HepG2 (cell line): ENCODE measurements around the gene CD72. TPM values are rescaled to one million over a fixed set of nuclear protein-coding genes. Genes with fewer than 3 reads are reported as not detected.

ENCODE experiments used
- ATAC-seq: fragments of 200-7000 bp; cut with Tn5 transposase; 3 replicates; pipeline ENCODE4 v1.9.1; 2020; ENCODE audit warnings: mild to moderate bottlenecking, moderate library complexity
- BruUV-seq: library from RNA; stranded (reverse); fragments of 400-500 nt; replicated peaks from 2 replicates; lab custom pipeline; 2021; lab: Mats Ljungman, UMichigan
- CTCF ChIA-PET: fragments of 300-600 bp; formaldehyde crosslinking; extraction: SDS; loops from one replicate; lab custom pipeline; 2021; ENCODE audit warnings: low total read pairs, inconsistent platforms, low intra/inter-chr PET ratio; lab: Yijun Ruan, JAX
- POLR2A ChIA-PET: fragments of 350-600 bp; sonication (Branson Sonifier 250); formaldehyde crosslinking; loops from one replicate; lab custom pipeline; 2020; ENCODE audit warnings: antibody characterized with exemption, inconsistent platforms; lab: Yijun Ruan, JAX
- DNase-seq: peaks from one replicate; pipeline ENCODE4 v3.0.0-alpha.2; 2015; ENCODE audit warnings: low spot score
- FAIRE-seq: peaks from 3 replicates; lab custom pipeline; 2011; peaks lifted over from hg19 to GRCh38; lab: Jason Lieb, UNC
- H2AFZ ChIP-seq: one replicate; pipeline ENCODE4 v1.6.1; 2011; ENCODE audit warnings: low read length, inconsistent platforms
- H3K27ac ChIP-seq: fragments of 300-600 bp; 3 replicates; pipeline ENCODE4 v1.8.0; 2011; ENCODE audit warnings: mixed run types, mild to moderate bottlenecking, mixed read lengths, low read length, inconsistent platforms; ENCODE audit not compliant: insufficient read depth; ENCODE audit errors: extremely low read length
- H3K27me3 ChIP-seq, 2 experiments: fragments of 200-600 bp in 1 of 2; 2 replicates in 1 of 2; 3 replicates in 1 of 2; pipeline versions ENCODE4 v1.6.0 to v1.8.0; 2011; ENCODE audit warnings: low read length in 2 of 2, mild to moderate bottlenecking in 2 of 2, moderate library complexity in 2 of 2, inconsistent platforms in 1 of 2; ENCODE audit not compliant: insufficient read depth in 2 of 2, control insufficient read depth in 1 of 2
- H3K36me3 ChIP-seq, 2 experiments: fragments of 200-600 bp in 1 of 2; replicated peaks in 1 of 2; 2 replicates in 1 of 2; 3 replicates in 1 of 2; pipeline versions ENCODE4 v1.5.1 to v1.8.0; 2011; ENCODE audit warnings: low read length in 2 of 2, inconsistent platforms in 1 of 2; ENCODE audit not compliant: insufficient read depth in 2 of 2, control insufficient read depth in 1 of 2
- H3K4me1 ChIP-seq: 2 replicates; pipeline ENCODE4 v1.5.1; 2012; ENCODE audit warnings: low read length, inconsistent platforms; ENCODE audit not compliant: insufficient read depth
- H3K4me2 ChIP-seq: 2 replicates; pipeline ENCODE4 v1.6.0; 2011; ENCODE audit warnings: low read depth, low read length, inconsistent platforms
- H3K4me3 ChIP-seq, 3 experiments: fragments of 200-600 bp in 1 of 3; sonication (generic), shearing (Covaris generic) in 1 of 3; replicated peaks in 1 of 3; 2 replicates each; pipeline ENCODE4 v1.5.1; 2011 to 2016; ENCODE audit warnings: low read length in 3 of 3, inconsistent platforms in 2 of 3, low read depth in 2 of 3, mild to moderate bottlenecking in 2 of 3, control low read depth in 1 of 3, mixed read lengths in 1 of 3; ENCODE audit not compliant: insufficient read depth in 1 of 3
- H3K79me2 ChIP-seq: one replicate; pipeline ENCODE4 v1.6.1; 2011; ENCODE audit warnings: low read length, inconsistent platforms; ENCODE audit not compliant: insufficient read depth
- H3K9ac ChIP-seq: 2 replicates; pipeline ENCODE4 v1.6.0; 2011; ENCODE audit warnings: mild to moderate bottlenecking, low read depth, low read length, inconsistent platforms; ENCODE audit not compliant: insufficient read depth
- H3K9me3 ChIP-seq: 2 replicates; pipeline ENCODE4 v1.5.1; 2012; ENCODE audit warnings: mild to moderate bottlenecking, low read length
- H4K20me1 ChIP-seq: 2 replicates; pipeline ENCODE4 v1.6.0; 2011; ENCODE audit warnings: inconsistent platforms, mild to moderate bottlenecking, low read length, moderate library complexity; ENCODE audit not compliant: insufficient read depth
- FOXM1 ChIP-seq: sonication (generic); formaldehyde crosslinking; IDR thresholded peaks from 2 replicates; pipeline ENCODE4 v1.5.0; 2020; ENCODE audit warnings: missing genetic modification reagents
- GATAD2A ChIP-seq: IDR thresholded peaks from 2 replicates; pipeline ENCODE4 v1.6.1; 2016
- MED13 ChIP-seq: sonication (generic); formaldehyde crosslinking; IDR thresholded peaks from 2 replicates; pipeline ENCODE4 v1.5.0; 2020; ENCODE audit warnings: missing genetic modification reagents
- SRSF1 ChIP-seq: fragments of 200-400 bp; formaldehyde crosslinking; optimal IDR thresholded peaks from 2 replicates; pipeline ENCODE3; 2017; ENCODE audit warnings: mild to moderate bottlenecking, low read depth, low read length, moderate library complexity
- ZNF451 ChIP-seq: sonication (generic); formaldehyde crosslinking; IDR thresholded peaks from 2 replicates; pipeline ENCODE4 v1.5.0; 2020; ENCODE audit warnings: mild to moderate bottlenecking, missing genetic modification reagents
- ZNF883 ChIP-seq: sonication (generic); formaldehyde crosslinking; IDR thresholded peaks from 2 replicates; pipeline ENCODE4 v1.5.1; 2020; ENCODE audit warnings: mild to moderate bottlenecking, missing genetic modification reagents; ENCODE audit errors: not compliant biosample characterization
- whole genome bisulfite sequencing: methylation state at CpG from one replicate; pipeline ENCODE4 v1.1.6; 2017; ENCODE audit warnings: low lambda C conversion rate; 5-methylcytosine and 5-hydroxymethylcytosine counted together
- in situ Hi-C: cut with HindIII; loops from 2 replicates; pipeline ENCODE4 v1.10.0; 2017; ENCODE audit warnings: low pct_unique_long_range_greater_than_20kb; ENCODE audit not compliant: extremely low pct_ligation_motif_present
- intact Hi-C: fragments of 100-400 bp; cut with micrococcal nuclease; formaldehyde crosslinking; loops from one replicate; pipeline ENCODE4 v1.10.0; 2022; ENCODE audit not compliant: unreplicated experiment
- polyA plus RNA-seq, 8 experiments: library from polyadenylated mRNA; depleted of rRNA in 3 of 8; stranded (reverse) in 7 of 8; unstranded in 1 of 8; fragments of >200 nt; fragmentation: Illumina TruSeq in 4 of 8; extraction: Trizol in 4 of 8; gene quantifications; 2 replicates each; pipeline versions ENCODE4 v1.2.1 to v1.2.3, GENCODE V29; 2011 to 2016; ENCODE audit warnings: low read depth in 4 of 8, missing spikeins in 1 of 8, mixed read lengths in 1 of 8; ENCODE audit not compliant: insufficient read depth in 1 of 8
- total RNA-seq, 5 experiments: library from RNA; depleted of rRNA; stranded (reverse); fragments of >200 nt; fragmentation: Illumina TruSeq; extraction: Trizol; gene quantifications; 2 replicates each; pipeline ENCODE4 v1.2.3, GENCODE V29; 2016; ENCODE audit warnings: low read depth in 1 of 5
- TF ChIP-seq, protein P1 (sequence below): sonication (generic); formaldehyde crosslinking; IDR thresholded peaks from 2 replicates; pipeline ENCODE4 v1.5.0; 2020; ENCODE audit warnings: mild to moderate bottlenecking, missing genetic modification reagents, moderate library complexity
- TF ChIP-seq, protein P2 (sequence below): sonication (generic); formaldehyde crosslinking; IDR thresholded peaks from 2 replicates; pipeline ENCODE4 v1.4.0; 2020; ENCODE audit warnings: missing genetic modification reagents

CD72 gene
- total and polyA plus RNA-seq, 2 of the 13 experiments (the other 11 are each of a cell fraction or from before 2014, with no cell fraction given) = 0.18 to 1.1 TPM

DNA sequence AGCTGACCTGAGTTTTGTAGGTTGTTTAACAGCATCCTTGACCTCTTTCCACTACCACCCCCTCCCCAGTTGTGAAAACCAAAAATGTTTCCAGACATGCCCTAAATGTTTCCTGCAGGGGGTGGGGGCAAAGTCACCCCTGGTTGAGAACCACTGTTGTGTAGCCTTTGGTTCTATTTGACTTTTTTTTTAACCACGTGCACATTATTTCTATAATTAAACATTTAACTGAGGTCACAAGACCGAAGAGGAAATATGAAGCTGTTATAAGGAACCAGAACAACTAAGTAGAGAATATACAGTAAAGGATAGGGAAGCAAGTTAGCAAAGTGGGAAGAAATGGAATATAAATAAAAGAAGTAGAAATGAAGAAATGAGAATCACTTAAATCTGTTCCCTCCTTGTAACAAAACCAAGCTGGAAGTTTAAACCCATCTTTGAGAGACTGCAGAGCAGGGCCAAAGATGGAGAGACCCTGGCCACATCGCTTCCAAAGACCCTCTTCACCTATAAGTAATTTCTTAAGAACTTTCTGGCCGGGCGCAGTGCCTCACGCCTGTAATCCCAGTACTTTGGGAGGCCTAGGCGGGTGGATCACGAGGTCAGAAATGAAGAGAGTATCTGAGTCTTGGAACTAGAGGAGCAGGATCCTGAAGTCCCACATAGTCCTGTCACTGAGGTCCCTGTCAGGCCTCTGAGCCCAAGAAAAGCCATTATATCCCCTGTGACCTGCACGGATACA lies 18.1 kb upstream of the CD72 start:
- WGBS = 59% methylated on average over 9 of the region's 9 CpGs

DNA sequence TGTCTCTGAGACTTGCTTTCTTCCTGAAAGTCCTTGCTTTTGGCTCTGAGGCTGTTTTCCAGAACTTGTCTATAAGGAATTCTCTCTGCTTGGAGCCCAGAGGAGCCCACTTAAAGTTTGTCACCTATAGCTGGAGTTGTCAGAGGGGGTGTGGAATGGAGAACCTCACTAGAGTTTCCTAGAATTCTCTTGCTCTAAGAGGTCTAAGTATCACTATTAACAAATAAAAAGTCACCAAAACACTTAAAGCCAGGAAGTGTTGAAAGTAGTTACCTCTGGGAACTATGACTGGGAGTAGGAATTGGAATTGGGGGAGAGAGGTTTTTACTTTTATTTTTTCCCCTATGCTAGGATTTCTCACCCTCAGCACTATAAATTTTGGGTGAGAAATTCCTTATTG lies 17.5 kb upstream of the CD72 start:
- in situ Hi-C loops (no loop called here), intact Hi-C loops (no loop called here)
- no peaks in the 10 kb centered on the region for H3K79me2 ChIP-seq
- no peak overlapping the region for H2AFZ ChIP-seq
- BruUV-seq = no TSS peak
- no peaks in the 10 kb centered on the region for H3K9me3 ChIP-seq
- no peak overlapping the region for H3K4me2 ChIP-seq
- H3K4me3 ChIP-seq = no peak overlapping the region
- no peak overlapping the region for H3K27ac ChIP-seq
- no peaks in the 10 kb centered on the region for H3K36me3 ChIP-seq
- CTCF ChIA-PET = no interaction called here
- POLR2A ChIA-PET = no interaction called here
- no peaks in the 10 kb centered on the region for H4K20me1 ChIP-seq
- no peak for FAIRE-seq
- TF ChIP-seq FOXM1 (CRISPR knock-in tag) (no peak), MED13 (CRISPR knock-in tag) (no peak), SRSF1 (no peak), GATAD2A (no peak)
- TF ChIP-seq, protein P1, sequence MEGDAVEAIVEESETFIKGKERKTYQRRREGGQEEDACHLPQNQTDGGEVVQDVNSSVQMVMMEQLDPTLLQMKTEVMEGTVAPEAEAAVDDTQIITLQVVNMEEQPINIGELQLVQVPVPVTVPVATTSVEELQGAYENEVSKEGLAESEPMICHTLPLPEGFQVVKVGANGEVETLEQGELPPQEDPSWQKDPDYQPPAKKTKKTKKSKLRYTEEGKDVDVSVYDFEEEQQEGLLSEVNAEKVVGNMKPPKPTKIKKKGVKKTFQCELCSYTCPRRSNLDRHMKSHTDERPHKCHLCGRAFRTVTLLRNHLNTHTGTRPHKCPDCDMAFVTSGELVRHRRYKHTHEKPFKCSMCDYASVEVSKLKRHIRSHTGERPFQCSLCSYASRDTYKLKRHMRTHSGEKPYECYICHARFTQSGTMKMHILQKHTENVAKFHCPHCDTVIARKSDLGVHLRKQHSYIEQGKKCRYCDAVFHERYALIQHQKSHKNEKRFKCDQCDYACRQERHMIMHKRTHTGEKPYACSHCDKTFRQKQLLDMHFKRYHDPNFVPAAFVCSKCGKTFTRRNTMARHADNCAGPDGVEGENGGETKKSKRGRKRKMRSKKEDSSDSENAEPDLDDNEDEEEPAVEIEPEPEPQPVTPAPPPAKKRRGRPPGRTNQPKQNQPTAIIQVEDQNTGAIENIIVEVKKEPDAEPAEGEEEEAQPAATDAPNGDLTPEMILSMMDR (CRISPR knock-in tag) = no peak
- peaks cover 7% of the 10 kb centered on the region; the same call in 1 of the 2 replicates for H3K4me1 ChIP-seq
- no peak for DNase-seq
- H3K27me3 ChIP-seq = no peaks in the 10 kb centered on the region; a peak in 1 of 5 replicates
- H3K9ac ChIP-seq = no peak overlapping the region
- no peak for ATAC-seq

More for the DNA sequence above, 18.1 kb upstream of the CD72 start:
- Histone ChIP-seq H3K9ac (no peak overlapping the region), H3K27me3 (no peaks in the 10 kb centered on the region; a peak in 1 of 5 replicates), H3K36me3 (no peaks in the 10 kb centered on the region), H4K20me1 (no peaks in the 10 kb centered on the region), H3K9me3 (no peaks in the 10 kb centered on the region), H2AFZ (no peak overlapping the region), H3K4me3 (no peak overlapping the region), H3K79me2 (no peaks in the 10 kb centered on the region), H3K4me1 (peaks cover 7% of the 10 kb centered on the region; the same call in 1 of the 2 replicates), H3K27ac (no peak overlapping the region), H3K4me2 (no peak overlapping the region)
- no peak for ATAC-seq
- no TSS peak for BruUV-seq
- no peak for FAIRE-seq
- in situ Hi-C loops = no loop called here
- no peak for DNase-seq
- TF ChIP-seq ZNF451 (CRISPR knock-in tag) (no peak), ZNF883 (CRISPR knock-in tag) (no peak)
- TF ChIP-seq, protein P2, sequence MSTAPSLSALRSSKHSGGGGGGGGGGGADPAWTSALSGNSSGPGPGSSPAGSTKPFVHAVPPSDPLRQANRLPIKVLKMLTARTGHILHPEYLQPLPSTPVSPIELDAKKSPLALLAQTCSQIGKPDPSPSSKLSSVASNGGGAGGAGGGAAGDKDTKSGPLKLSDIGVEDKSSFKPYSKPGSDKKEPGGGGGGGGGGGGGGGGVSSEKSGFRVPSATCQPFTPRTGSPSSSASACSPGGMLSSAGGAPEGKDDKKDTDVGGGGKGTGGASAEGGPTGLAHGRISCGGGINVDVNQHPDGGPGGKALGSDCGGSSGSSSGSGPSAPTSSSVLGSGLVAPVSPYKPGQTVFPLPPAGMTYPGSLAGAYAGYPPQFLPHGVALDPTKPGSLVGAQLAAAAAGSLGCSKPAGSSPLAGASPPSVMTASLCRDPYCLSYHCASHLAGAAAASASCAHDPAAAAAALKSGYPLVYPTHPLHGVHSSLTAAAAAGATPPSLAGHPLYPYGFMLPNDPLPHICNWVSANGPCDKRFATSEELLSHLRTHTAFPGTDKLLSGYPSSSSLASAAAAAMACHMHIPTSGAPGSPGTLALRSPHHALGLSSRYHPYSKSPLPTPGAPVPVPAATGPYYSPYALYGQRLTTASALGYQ (CRISPR knock-in tag) = no peak
- intact Hi-C loops = no loop called here
- POLR2A ChIA-PET = no interaction called here
- CTCF ChIA-PET = no interaction called here
